Colonic mucosa (tissue), 4 donors: Measurements from ENCODE around the gene MPST. TPM values are rescaled to one million over a fixed set of nuclear protein-coding genes. Genes with fewer than 3 reads are reported as not detected.

ENCODE experiments used
- DNase-seq: peaks from one replicate; pipeline ENCODE4 v3.0.0-alpha.2; 2020
- H3K27ac ChIP-seq: fragments of 200-600 bp; one replicate; pipeline ENCODE4 v1.8.0; 2021
- H3K27me3 ChIP-seq: fragments of 200-600 bp; one replicate; pipeline ENCODE4 v1.8.0; 2021
- H3K36me3 ChIP-seq: fragments of 200-600 bp; one replicate; pipeline ENCODE4 v1.8.0; 2021
- H3K4me1 ChIP-seq: fragments of 200-600 bp; one replicate; pipeline ENCODE4 v1.8.0; 2021; ENCODE audit warnings: mild to moderate bottlenecking
- H3K4me3 ChIP-seq: fragments of 200-600 bp; one replicate; pipeline ENCODE4 v1.8.0; 2021
- H3K9ac ChIP-seq, 2 donors: one replicate each; pipeline ENCODE4 v1.7.0; 2013; ENCODE audit warnings: control low read depth in 2 of 2, low read depth in 2 of 2, low read length in 2 of 2
- H3K9me3 ChIP-seq: fragments of 200-600 bp; one replicate; pipeline ENCODE4 v1.8.0; 2021
- CTCF ChIP-seq: fragments of 200-600 bp; IDR thresholded peaks from one replicate; pipeline ENCODE4 v1.8.0; 2022; ENCODE audit warnings: antibody characterized with exemption, mild to moderate bottlenecking
- intact Hi-C: fragments of 100-400 bp; cut with DNase I; formaldehyde crosslinking; loops from one replicate; pipeline ENCODE4 v1.14.1; 2022
- total RNA-seq, 2 donors: library from RNA; stranded (reverse); fragmentation: NEBNext Ultra II Directional in 1 of 2; extraction: Animal tissue kit (Norgen Biotek cat#: 25700) in 1 of 2; gene quantifications; one replicate each; pipeline ENCODE4 v1.2.1, GENCODE V29; 2021
- donor health status: healthy.
- donor health status: DM: no; HTN: no; CAD: no.
- donor health status: DM: no; HTN: no; CAD: no.

Gene MPST
- total RNA-seq, 2 donors from 2014 or later, result 217 to 259 TPM

GRCh38 chr22:37061611-37062375, 42.3 kb downstream of the MPST start:
- no peak overlapping the region for H3K9ac ChIP-seq
- TF ChIP-seq CTCF, result no peak
- no peak overlapping the region for H3K27ac ChIP-seq
- no peaks in the 10 kb centered on the region for H3K36me3 ChIP-seq
- H3K9me3 ChIP-seq, result no peaks in the 10 kb centered on the region
- intact Hi-C loops, result no loop called here
- DNase-seq, result no peak
- H3K4me1 ChIP-seq, result no peaks in the 10 kb centered on the region
- no peaks in the 10 kb centered on the region for H3K27me3 ChIP-seq
- no peak overlapping the region for H3K4me3 ChIP-seq

- H3K4me3 ChIP-seq, result no peak overlapping the region
- DNase-seq, result no peak
- H3K36me3 ChIP-seq, result no peaks in the 10 kb centered on the region
- no peak overlapping the region for H3K9ac ChIP-seq
- no peaks in the 10 kb centered on the region for H3K27me3 ChIP-seq
- H3K9me3 ChIP-seq, result no peaks in the 10 kb centered on the region
- no peak for TF ChIP-seq CTCF
- intact Hi-C loops, result no loop called here
- no peak overlapping the region for H3K27ac ChIP-seq
- no peaks in the 10 kb centered on the region for H3K4me1 ChIP-seq
Observed at GRCh38 chr22:37062376-37062675, 42.8 kb downstream of the MPST start.

GRCh38 chr22:37062702-37063381, 43.3 kb downstream of the MPST start:
- intact Hi-C loops, result no loop called here
- Histone ChIP-seq H3K27ac (no peak overlapping the region), H3K27me3 (no peaks in the 10 kb centered on the region), H3K36me3 (no peaks in the 10 kb centered on the region), H3K4me1 (no peaks in the 10 kb centered on the region), H3K9me3 (no peaks in the 10 kb centered on the region), H3K9ac (no peak overlapping the region), H3K4me3 (no peak overlapping the region)
- TF ChIP-seq CTCF, result no peak
- DNase-seq, result no peak

- no peak overlapping the region for H3K4me3 ChIP-seq
- intact Hi-C loops, result no loop called here
Observed at GRCh38 chr22:37063431-37064420, 44.2 kb downstream of the MPST start.

More at GRCh38 chr22:37063431-37064420, 44.2 kb downstream of the MPST start:
- Histone ChIP-seq H3K9me3 (no peaks in the 10 kb centered on the region), H3K4me1 (no peaks in the 10 kb centered on the region), H3K9ac (no peak overlapping the region), H3K27me3 (peaks cover 7% of the 10 kb centered on the region), H3K36me3 (no peaks in the 10 kb centered on the region), H3K27ac (no peak overlapping the region)
- no peak for TF ChIP-seq CTCF
- peak; percentile 63 for DNase-seq
